GM12878 (cell line): Measurements from ENCODE around the gene CAPN7.

ENCODE experiments used
- FOXK2 ChIP-seq: fragments of 450-650 bp; IDR thresholded peaks from 2 replicates; pipeline ENCODE4 v1.6.1; 2017; ENCODE audit warnings: mild to moderate bottlenecking, moderate library complexity
- GABPA ChIP-seq: IDR thresholded peaks from 2 replicates; pipeline ENCODE4 v1.6.1; 2014; ENCODE audit warnings: antibody characterized with exemption, low read depth, mild to moderate bottlenecking, inconsistent platforms
- IRF3 ChIP-seq: fragments of 450-650 bp; IDR thresholded peaks from 2 replicates; pipeline ENCODE4 v1.6.1; 2014; ENCODE audit warnings: mild to moderate bottlenecking
- TCF12 ChIP-seq: IDR thresholded peaks from 2 replicates; pipeline ENCODE4 v1.6.1; 2011; ENCODE audit warnings: low read depth, mild to moderate bottlenecking, low read length

- no peak for TF ChIP-seq TCF12
- TF ChIP-seq IRF3 = no peak
- TF ChIP-seq GABPA = no peak
- no peak for TF ChIP-seq FOXK2
These were observed 15.7 kb downstream of the CAPN7 start for GRCh38 chr3:15221574-15222217.
